GM12801 (cell line): ENCODE measurements around the gene GTPBP4.

ENCODE experiments used
- CTCF ChIP-seq: IDR thresholded peaks from one replicate; pipeline ENCODE4 v1.5.1; 2011; ENCODE audit warnings: control low read depth; ENCODE audit not compliant: insufficient read length; ENCODE audit errors: extremely low read depth

Gene GTPBP4

GRCh38 chr10:947881-948280, 40.4 kb upstream of the GTPBP4 start:
- no peak for TF ChIP-seq CTCF

- TF ChIP-seq CTCF, result no peak
Observed at GRCh38 chr10:948347-948746, 39.9 kb upstream of the GTPBP4 start.

DNA sequence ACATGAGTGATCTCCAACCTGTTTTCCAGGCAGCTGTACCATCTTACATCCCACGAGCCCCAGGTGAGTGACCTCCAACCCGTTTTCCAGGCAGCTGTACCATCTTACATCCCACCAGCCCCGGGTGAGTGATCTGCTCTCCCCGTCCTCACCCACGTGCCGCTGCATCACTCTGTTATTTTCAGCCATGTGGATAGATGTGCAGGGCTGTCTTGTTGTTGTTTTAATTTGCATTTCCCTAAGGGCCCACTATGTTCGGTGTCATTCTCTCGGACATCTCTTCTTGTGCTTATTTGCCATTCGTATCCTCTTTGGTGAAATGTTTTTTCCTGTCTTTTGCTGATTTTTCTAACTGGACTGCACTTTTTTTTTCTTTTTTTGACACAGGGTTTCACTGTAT, 38.8 kb upstream of the GTPBP4 start:
- TF ChIP-seq CTCF, result no peak

- no peak for TF ChIP-seq CTCF
Observed at GRCh38 chr10:953836-954235, 34.4 kb upstream of the GTPBP4 start.

GRCh38 chr10:954396-954795, 33.8 kb upstream of the GTPBP4 start:
- no peak for TF ChIP-seq CTCF

GRCh38 chr10:955127-955819, 33.0 kb upstream of the GTPBP4 start:
- TF ChIP-seq CTCF, result no peak

DNA sequence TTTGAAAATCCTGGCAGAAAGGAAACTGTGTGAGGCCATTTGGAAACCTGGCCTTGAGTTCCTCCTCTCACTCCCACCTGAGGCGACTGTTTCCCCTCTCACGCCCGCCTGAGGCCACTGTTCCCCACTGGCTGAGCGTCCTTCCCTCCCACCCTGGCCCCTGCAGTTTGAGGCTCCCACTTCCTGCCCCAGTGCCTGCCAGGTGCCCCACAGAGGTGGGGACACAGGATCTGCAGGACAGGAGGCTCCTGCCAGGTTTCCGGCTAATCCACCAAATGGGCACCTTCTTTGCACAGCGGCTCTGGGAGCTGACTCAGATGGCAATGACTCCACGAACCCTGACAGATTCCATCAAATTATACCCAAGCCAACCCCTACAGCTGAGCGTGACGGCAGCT, 32.4 kb upstream of the GTPBP4 start:
- TF ChIP-seq CTCF, result no peak
